HG03575 (cell line): ENCODE measurements around the gene ASTL.

Experiments
- ATAC-seq: cut with Tn5 transposase; IDR thresholded peaks from one replicate; pipeline ENCODE4 v1.9.1; 2021; ENCODE audit not compliant: unreplicated experiment, insufficient number of reproducible peaks, low FRiP score; ENCODE audit errors: extremely low read depth

ASTL gene

DNA sequence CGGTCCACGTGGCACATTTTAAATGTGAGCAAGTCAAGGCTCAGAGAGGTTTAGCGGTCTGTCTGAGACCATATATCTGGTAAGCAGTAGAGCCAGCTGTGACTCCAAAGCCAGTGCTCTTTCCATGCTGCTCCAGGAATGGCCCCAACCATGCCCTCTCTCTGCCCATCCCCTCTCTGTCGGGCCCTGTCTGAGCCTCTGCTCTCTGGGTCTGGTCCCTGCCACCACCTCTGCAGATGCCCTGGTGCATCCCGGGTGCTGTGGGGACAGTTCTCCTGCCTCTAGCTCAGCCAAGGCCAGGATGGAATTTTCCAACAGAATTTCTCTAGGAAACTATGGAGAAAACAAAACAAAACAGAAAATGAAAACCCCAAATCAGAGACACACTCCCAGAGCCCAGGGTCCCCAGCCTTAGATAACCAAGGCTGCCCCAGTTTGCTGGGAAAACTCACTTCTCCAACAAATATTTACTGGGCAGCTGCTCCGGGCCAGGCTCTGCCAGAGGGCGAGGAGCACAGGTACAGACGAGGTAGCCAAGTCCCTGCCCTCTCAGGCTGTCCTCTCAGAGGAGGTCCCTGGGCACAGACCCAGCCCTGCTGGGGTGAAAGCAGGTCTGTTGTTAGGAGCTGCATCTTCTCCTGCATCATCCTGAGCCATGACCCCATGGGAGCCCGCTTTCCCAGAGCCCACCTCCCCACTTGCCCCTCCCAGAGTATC lies 31.2 kb downstream of the ASTL start:
- ATAC-seq, result no peak

DNA sequence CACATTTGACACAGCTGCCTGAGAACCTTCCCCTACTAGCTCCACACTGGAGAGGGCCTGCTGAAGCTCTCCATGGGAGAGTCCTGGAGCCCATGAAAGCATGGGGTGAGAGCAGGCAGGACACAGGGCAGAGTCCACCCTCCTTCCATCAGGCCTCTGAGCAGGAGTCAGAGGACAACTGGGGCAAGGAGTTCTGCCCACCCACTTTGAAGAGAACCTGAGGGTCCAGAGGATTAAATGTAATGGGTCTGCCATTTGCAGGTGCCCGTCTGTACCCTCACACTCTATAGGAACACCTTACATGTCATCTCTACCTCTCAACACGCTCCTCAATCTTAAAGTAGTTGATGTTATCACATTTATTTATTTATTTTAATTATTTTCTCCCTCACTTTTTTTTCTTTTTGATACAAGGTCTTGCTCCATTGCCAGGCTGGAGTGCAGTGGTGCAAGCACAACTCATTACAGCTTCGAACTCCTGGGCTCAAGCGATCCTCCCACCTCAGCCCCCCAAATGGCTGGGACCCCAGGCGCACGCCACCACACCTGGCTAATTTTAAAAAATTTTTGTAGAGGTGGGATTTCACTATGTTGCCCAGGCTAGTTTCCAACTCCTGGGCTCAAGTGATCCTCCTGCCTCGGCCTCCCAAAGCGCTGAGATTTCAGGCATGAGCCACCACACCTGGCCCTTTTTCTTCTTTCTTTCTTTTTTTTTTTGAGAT lies 32.1 kb downstream of the ASTL start:
- no peak for ATAC-seq

- no peak for ATAC-seq
Observed at GRCh38 chr2:96105152-96105915, 33.0 kb downstream of the ASTL start.

DNA sequence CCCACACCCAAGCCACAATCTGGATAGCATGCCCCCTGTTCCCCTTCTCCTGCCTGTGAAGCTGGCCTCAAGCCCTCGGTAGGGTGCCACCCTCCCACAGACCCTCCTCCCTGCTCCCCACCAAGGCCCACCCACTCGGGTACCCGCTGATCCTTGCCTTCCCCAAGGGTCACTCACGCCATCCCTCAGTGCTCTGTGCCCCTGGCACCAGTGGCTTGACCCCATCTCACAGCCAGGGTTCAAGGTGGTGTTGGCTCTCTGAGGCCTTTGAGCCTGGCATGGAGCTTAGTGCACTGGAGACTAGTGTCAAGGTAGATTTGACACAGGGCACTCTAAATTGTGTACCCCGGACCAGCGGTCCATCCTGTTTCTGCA lies 33.8 kb downstream of the ASTL start:
- no peak for ATAC-seq

- no peak for ATAC-seq
Observed at GRCh38 chr2:96103761-96104486, 34.4 kb downstream of the ASTL start.

DNA sequence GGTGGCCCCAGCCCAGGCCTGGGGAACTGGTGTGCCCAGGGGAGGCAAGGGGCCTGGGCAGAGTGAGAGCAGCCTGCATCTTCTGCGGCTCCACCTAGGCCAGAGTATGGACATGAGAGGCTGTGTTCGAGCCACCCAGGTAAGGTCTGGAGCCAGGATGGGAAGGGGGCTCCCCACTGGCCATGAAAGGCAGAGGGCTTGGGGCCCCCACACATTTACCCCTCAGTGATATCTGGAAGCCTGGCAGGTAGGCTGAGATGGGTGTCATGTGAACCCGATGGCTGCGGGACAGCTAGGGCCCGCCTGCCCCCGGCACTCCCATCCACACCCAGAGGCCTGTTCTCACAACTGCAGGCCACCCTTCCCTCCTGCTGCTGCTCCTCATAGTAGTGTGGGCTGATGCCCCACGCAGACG lies 35.1 kb downstream of the ASTL start:
- ATAC-seq, result no peak

- ATAC-seq, result no peak
Observed at GRCh38 chr2:96102596-96103186, 35.6 kb downstream of the ASTL start.

DNA sequence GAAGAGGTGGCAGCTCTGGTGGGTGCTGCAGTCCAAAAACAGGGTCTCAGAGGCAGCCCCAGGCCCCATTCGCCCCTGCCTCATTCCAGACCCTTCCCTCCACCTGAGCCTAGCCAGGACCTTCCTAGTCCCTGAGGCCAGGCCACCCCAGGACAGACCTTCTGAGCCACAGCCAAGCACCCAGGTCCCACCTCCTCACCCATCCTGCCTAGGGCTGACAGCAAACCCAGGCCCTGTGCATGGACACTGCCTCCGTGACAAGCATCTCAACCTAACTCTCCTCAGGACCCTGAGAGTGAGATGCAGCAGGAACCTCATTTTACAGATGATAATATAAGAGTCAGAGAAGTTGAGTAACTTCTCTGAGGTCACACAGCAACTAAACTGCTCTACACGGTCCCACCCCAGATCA lies 37.4 kb downstream of the ASTL start:
- no peak for ATAC-seq

GRCh38 chr2:96099861-96100798 lies 38.2 kb downstream of the ASTL start:
- ATAC-seq, result no peak

DNA sequence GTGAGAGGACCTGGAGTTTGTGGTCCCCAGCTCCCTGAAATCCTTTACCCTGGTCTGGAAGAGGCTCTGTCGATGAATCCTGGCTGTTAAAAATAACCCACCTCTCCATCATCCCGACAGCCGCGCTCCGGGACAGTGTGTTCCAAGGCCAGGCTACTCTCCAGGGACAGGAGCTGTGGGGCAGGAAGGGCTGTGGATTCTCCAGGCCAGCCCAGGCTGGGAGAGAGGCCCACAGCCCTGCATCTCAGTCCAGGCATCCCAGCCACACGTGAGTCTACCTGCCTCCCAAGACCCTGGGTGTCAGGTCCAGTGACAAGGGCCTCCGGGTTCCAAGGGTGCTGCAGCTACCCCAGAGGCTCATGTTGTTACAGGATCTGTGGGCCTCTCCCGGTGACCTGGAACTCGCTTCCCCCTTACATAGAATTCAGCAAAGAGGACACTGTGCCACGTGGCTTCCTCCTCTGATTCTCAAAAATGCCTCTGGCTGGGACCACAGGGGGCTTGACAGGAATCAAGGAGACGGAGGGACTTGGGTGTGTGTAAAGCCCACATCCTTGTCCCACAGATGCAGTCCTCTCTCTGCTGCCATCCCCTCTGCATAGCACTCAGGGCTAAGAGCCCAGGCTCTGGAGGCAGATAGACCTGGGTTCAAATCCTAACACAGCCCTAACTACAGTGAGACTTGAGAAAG lies 39.3 kb downstream of the ASTL start:
- no peak for ATAC-seq

GRCh38 chr2:96097951-96098823 lies 40.1 kb downstream of the ASTL start:
- no peak for ATAC-seq

DNA sequence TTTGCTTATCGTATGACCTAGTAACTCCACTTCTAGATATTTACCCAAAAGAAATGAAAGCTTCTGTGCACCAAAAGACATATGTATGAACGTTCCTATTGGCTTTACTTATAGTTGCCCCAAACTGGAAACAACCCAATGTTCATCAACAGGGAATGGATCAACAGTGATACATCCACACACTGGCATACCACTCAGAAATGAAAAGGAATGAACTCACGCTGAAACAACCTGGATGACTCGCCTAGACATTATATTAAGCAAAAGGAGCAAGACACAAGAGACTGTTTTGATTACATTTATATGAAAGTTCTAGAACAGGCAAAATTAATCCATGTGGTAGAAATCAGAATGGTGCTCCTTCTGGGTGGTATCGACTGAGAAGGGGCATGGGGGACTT lies 40.9 kb downstream of the ASTL start:
- ATAC-seq, result no peak

DNA sequence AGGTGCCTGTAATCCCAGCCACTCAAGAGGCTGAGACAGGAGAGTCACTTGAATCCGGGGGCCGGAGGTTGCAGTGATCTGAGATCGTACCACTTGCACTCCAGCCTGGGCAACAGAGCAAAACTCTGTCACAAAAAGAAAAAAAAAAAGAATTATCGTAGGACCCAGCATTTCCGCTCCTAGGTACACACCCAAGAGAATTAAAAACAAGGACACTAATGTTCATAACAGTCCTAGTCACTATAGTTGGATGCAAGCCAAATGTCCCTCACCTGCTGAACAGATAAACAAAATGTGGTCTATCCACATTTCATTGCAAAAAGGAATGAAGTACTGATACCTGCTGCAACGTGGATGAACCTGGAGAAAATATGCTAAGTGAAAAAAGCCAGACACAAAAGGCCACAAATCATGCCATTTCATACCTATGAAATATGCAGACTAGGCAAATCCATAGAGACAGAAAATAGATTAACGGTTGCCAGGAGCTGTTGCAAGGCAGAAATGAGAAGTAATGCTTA lies 43.1 kb downstream of the ASTL start:
- ATAC-seq, result no peak

GRCh38 chr2:96093528-96093927 lies 44.8 kb downstream of the ASTL start:
- ATAC-seq, result no peak

DNA sequence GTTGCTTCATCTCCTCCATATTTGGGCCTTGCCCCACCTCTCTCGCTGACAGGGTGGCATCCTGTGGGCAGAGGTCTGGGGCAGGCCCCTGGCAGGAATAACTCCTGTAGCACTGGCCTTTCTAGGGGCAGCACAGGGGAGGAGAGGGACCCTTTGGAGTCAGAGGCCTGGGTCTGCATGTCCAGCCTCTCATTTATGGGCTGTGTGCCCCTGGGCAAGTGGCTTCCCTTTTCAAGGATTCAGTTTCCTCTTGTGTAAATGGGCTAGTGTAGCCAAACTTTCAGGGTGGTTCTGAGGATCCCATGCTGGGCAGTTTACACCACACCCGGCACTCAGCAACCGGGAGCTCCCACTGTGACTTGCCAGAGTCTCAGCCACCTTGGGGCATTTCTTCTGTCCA lies 45.4 kb downstream of the ASTL start:
- ATAC-seq, result no peak

DNA sequence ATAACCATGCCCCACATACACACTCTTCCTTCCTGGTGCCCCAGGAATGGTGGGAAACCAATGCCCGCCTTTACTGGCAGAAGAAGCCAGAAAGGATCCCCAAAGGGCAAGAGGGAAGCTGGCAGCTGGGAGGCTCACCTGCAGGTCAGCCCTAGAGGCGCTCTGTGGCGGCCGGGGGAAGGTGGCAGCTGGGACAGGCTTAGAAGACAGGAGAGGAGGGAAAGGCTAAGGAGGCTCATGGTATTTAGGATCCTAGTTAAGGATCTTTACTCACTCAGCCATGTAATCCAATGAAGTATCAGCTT lies 45.8 kb downstream of the ASTL start:
- ATAC-seq, result no peak
